K562 (cell line): ENCODE results near the gene SESN3. TPM values are rescaled to one million over a fixed set of nuclear protein-coding genes. Genes with fewer than 3 reads are reported as not detected.

Experiments used
- BCL6 ChIP-seq: fragments of 250-450 bp; sonication (Bioruptor Pico); IDR thresholded peaks from 2 replicates; pipeline ENCODE4 v1.4.0; 2020
- CBX3 ChIP-seq, 2 experiments: IDR thresholded peaks; 1 replicate in 1 of 2; 2 replicates in 1 of 2; pipeline ENCODE4 v1.6.1; 2012; ENCODE audit warnings: inconsistent platforms in 2 of 2, low read length in 2 of 2, borderline replicate concordance in 1 of 2, control low read depth in 1 of 2
- CREB3 ChIP-seq: fragments of 450-650 bp; conservative IDR thresholded peaks from 2 replicates; pipeline ENCODE4 v1.6.1; 2016; ENCODE audit warnings: missing genetic modification characterization, low read depth, mild to moderate bottlenecking, missing compliant biosample characterization, moderate library complexity
- CXXC5 ChIP-seq: fragments of 250-450 bp; sonication (Bioruptor Pico); IDR thresholded peaks from 2 replicates; pipeline ENCODE4 v1.8.0; 2022; ENCODE audit warnings: inconsistent platforms, mild to moderate bottlenecking, moderate library complexity
- DNMT1 ChIP-seq: fragments of 450-650 bp; IDR thresholded peaks from 2 replicates; pipeline ENCODE4 v1.6.1; 2016; ENCODE audit warnings: antibody characterized with exemption, mild to moderate bottlenecking
- EHMT2 ChIP-seq: fragments of 450-650 bp; IDR thresholded peaks from 2 replicates; pipeline ENCODE4 v1.6.1; 2018; ENCODE audit warnings: antibody characterized with exemption
- ELF1 ChIP-seq: fragments of 200-800 bp; sonication (Bioruptor generic); IDR thresholded peaks from 2 replicates; pipeline ENCODE4 v1.6.1; 2016; ENCODE audit warnings: missing genetic modification characterization, missing compliant biosample characterization
- EP300 ChIP-seq: IDR thresholded peaks from 2 replicates; pipeline ENCODE4 v1.6.1; 2012; ENCODE audit warnings: low read length, improper control_type of control experiment
- FUS ChIP-seq: fragments of 200-400 bp; formaldehyde crosslinking; optimal IDR thresholded peaks from 2 replicates; pipeline ENCODE3; 2017; ENCODE audit warnings: low read depth, low read length
- JUND ChIP-seq, 2 experiments: IDR thresholded peaks; 2 replicates in 1 of 2; 3 replicates in 1 of 2; pipeline ENCODE4 v1.6.1; 2011; ENCODE audit warnings: borderline replicate concordance in 2 of 2, low read depth in 2 of 2, low read length in 2 of 2, improper control_type of control experiment in 1 of 2, missing biosample characterization in 1 of 2, missing genetic modification characterization in 1 of 2, missing genetic modification reagents in 1 of 2
- MCM5 ChIP-seq: fragments of 450-650 bp; IDR thresholded peaks from 2 replicates; pipeline ENCODE4 v1.6.1; 2016; ENCODE audit warnings: low read depth
- POLR2G ChIP-seq: fragments of 200-400 bp; formaldehyde crosslinking; IDR thresholded peaks from 2 replicates; pipeline ENCODE4 v1.6.1; 2017; ENCODE audit warnings: low read depth, mild to moderate bottlenecking, antibody characterized with exemption, low read length, moderate library complexity
- PRPF4 ChIP-seq: fragments of 200-400 bp; formaldehyde crosslinking; IDR thresholded peaks from one replicate; pipeline ENCODE4 v1.6.1; 2017; ENCODE audit warnings: low read length, low read depth, mild to moderate bottlenecking; ENCODE audit not compliant: insufficient read depth, poor library complexity, severe bottlenecking
- PURB ChIP-seq: sonication (generic); formaldehyde crosslinking; IDR thresholded peaks from 2 replicates; pipeline ENCODE4 v1.9.0; 2021; ENCODE audit warnings: low read depth, mild to moderate bottlenecking, missing genetic modification reagents
- RAD21 ChIP-seq, 2 experiments: fragments of 250-450 bp in 1 of 2; fragments of 450-650 bp in 1 of 2; sonication (Bioruptor Pico) in 1 of 2; formaldehyde crosslinking in 1 of 2; IDR thresholded peaks in 1 of 2; conservative IDR thresholded peaks in 1 of 2; 2 replicates each; pipeline versions ENCODE4 v1.4.0 to v1.8.0; 2020 to 2022; ENCODE audit warnings: mild to moderate bottlenecking in 2 of 2, moderate library complexity in 1 of 2
- RBM14 ChIP-seq: fragments of 200-400 bp; formaldehyde crosslinking; IDR thresholded peaks from 2 replicates; pipeline ENCODE4 v1.6.1; 2018; ENCODE audit warnings: low read depth, mild to moderate bottlenecking, low read length, moderate library complexity, borderline replicate concordance; ENCODE audit not compliant: insufficient read depth
- SP2 ChIP-seq: IDR thresholded peaks from 2 replicates; pipeline ENCODE4 v1.6.1; 2011; ENCODE audit warnings: mild to moderate bottlenecking, low read depth, low read length, moderate library complexity; ENCODE audit not compliant: poor library complexity, severe bottlenecking; ENCODE audit errors: extremely low read depth
- STAT5A ChIP-seq: IDR thresholded peaks from 2 replicates; pipeline ENCODE4 v1.6.1; 2012; ENCODE audit warnings: low read length, inconsistent platforms, borderline replicate concordance
- STAT5B ChIP-seq: fragments of 250-450 bp; sonication (Bioruptor Pico); IDR thresholded peaks from 2 replicates; pipeline ENCODE4 v1.8.0; 2021; ENCODE audit warnings: mild to moderate bottlenecking, inconsistent platforms
- YBX1 ChIP-seq: fragments of 450-650 bp; IDR thresholded peaks from 2 replicates; pipeline ENCODE4 v1.7.1; 2016; ENCODE audit warnings: mild to moderate bottlenecking
- ZNF23 ChIP-seq: fragments of 250-450 bp; sonication (Bioruptor Pico); IDR thresholded peaks from 2 replicates; pipeline ENCODE4 v1.4.0; 2020; ENCODE audit warnings: mild to moderate bottlenecking
- ZNF583 ChIP-seq: fragments of 250-450 bp; sonication (Bioruptor Pico); IDR thresholded peaks from 2 replicates; pipeline ENCODE4 v1.4.0; 2020
- ZNF764 ChIP-seq: fragments of 250-450 bp; sonication (Bioruptor Pico); IDR thresholded peaks from 2 replicates; pipeline ENCODE4 v1.4.0; 2020; ENCODE audit warnings: low read depth, mild to moderate bottlenecking, moderate library complexity
- polyA plus RNA-seq, 8 experiments: library from polyadenylated mRNA; depleted of rRNA in 4 of 8; stranded (reverse) in 5 of 8; unstranded in 3 of 8; fragments of >200 nt; fragmentation: Nextera tagmentation in 2 of 8; fragmentation: Illumina TruSeq in 1 of 8; extraction: Ambion mirVana in 2 of 8; extraction: Trizol in 1 of 8; gene quantifications; 2 replicates each; pipeline versions ENCODE4 v1.2.1 to v1.2.3, GENCODE V29; 2011 to 2014; ENCODE audit warnings: inconsistent platforms in 1 of 8, missing spikeins in 1 of 8
- total RNA-seq, 7 experiments: library from RNA; depleted of rRNA in 6 of 7; stranded (reverse); fragments of >200 nt in 6 of 7; fragmentation: Illumina TruSeq in 2 of 7; extraction: Trizol in 2 of 7; gene quantifications; 2 replicates each; pipeline versions ENCODE4 v1.2.1 to v1.2.3, GENCODE V29; 2011 to 2021; ENCODE audit warnings: low replicate concordance in 1 of 7
- TF ChIP-seq, protein P1 (sequence below), 2 experiments: fragments of 150-350 bp in 1 of 2; IDR thresholded peaks; 2 replicates each; pipeline ENCODE4 v1.6.1; 2012 to 2016; ENCODE audit warnings: low read depth in 2 of 2, low read length in 2 of 2, mild to moderate bottlenecking in 1 of 2, moderate library complexity in 1 of 2

The SESN3 gene
- total and polyA plus RNA-seq, 9 of the 15 experiments (the other 6 are each of a cell fraction or from before 2014, with no cell fraction given) = 0.44 to 2.6 (median 1.5) TPM

- TF ChIP-seq DNMT1 (no peak), RAD21 (CRISPR knock-in tag; conservative IDR thresholded peaks at IDR 0.05 in 1 of 2, IDR thresholded peaks at IDR 0.05 in 1 of 2) (peak in 1 of 2 experiments; percentile 27; a peak in 3 of 4 replicates), JUND (IDR thresholded peaks at IDR 0.05; ENCODE audit: borderline replicate concordance, low read depth, low read length) (peak; percentile 23; the same call in 1 of the 2 replicates), JUND (tag; IDR thresholded peaks at IDR 0.05; ENCODE audit: borderline replicate concordance, low read depth, low read length) (no peak; the same call in 2 of the 3 replicates), CREB3 (tag) (no peak), FUS (no peak), PRPF4 (no peak), ZNF583 (CRISPR knock-in tag) (no peak), MCM5 (no peak), STAT5B (CRISPR knock-in tag) (no peak), POLR2G (peak; percentile 75), ELF1 (tag) (no peak), ZNF23 (CRISPR knock-in tag) (no peak), EP300 (no peak), EHMT2 (no peak), BCL6 (no peak), CXXC5 (CRISPR knock-in tag) (peak; percentile 57), ZNF764 (CRISPR knock-in tag) (no peak), STAT5A (no peak), YBX1 (no peak), RBM14 (no peak), PURB (no peak), CBX3 (IDR thresholded peaks at IDR 0.05; ENCODE audit: borderline replicate concordance in 1 of 2, low read length in 2 of 2) (peak in 1 of 2 experiments; percentile 35; a peak in 1 of 3 replicates), SP2 (no peak)
- TF ChIP-seq, protein P1, sequence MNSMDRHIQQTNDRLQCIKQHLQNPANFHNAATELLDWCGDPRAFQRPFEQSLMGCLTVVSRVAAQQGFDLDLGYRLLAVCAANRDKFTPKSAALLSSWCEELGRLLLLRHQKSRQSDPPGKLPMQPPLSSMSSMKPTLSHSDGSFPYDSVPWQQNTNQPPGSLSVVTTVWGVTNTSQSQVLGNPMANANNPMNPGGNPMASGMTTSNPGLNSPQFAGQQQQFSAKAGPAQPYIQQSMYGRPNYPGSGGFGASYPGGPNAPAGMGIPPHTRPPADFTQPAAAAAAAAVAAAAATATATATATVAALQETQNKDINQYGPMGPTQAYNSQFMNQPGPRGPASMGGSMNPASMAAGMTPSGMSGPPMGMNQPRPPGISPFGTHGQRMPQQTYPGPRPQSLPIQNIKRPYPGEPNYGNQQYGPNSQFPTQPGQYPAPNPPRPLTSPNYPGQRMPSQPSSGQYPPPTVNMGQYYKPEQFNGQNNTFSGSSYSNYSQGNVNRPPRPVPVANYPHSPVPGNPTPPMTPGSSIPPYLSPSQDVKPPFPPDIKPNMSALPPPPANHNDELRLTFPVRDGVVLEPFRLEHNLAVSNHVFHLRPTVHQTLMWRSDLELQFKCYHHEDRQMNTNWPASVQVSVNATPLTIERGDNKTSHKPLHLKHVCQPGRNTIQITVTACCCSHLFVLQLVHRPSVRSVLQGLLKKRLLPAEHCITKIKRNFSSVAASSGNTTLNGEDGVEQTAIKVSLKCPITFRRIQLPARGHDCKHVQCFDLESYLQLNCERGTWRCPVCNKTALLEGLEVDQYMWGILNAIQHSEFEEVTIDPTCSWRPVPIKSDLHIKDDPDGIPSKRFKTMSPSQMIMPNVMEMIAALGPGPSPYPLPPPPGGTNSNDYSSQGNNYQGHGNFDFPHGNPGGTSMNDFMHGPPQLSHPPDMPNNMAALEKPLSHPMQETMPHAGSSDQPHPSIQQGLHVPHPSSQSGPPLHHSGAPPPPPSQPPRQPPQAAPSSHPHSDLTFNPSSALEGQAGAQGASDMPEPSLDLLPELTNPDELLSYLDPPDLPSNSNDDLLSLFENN (IDR thresholded peaks at IDR 0.05; ENCODE audit: low read depth in 2 of 2, low read length in 2 of 2) = no peak
Measured at GRCh38 chr11:95231127-95231880, at the start of gene SESN3 (continued).
